Neuronal stem cell (in vitro differentiated cells): ENCODE results near the gene CACNA1H.

Experiments used
- DNase-seq: peaks from one replicate; pipeline ENCODE4 v3.0.0-alpha.2; 2013; ENCODE audit warnings: low spot score
- H2AFZ ChIP-seq: one replicate; pipeline ENCODE4 v1.6.1; 2013; ENCODE audit warnings: mild to moderate bottlenecking, low read length, inconsistent platforms
- H2AK5ac ChIP-seq: 2 replicates; pipeline ENCODE4 v1.6.1; 2013; ENCODE audit warnings: low read depth, mild to moderate bottlenecking, inconsistent platforms, low read length, moderate library complexity, mixed read lengths
- H2BK120ac ChIP-seq: 2 replicates; pipeline ENCODE4 v1.6.1; 2013; ENCODE audit warnings: low read depth, mild to moderate bottlenecking, inconsistent platforms, low read length, moderate library complexity, mixed read lengths
- H2BK12ac ChIP-seq: one replicate; pipeline ENCODE4 v1.6.1; 2013; ENCODE audit warnings: low read length, inconsistent platforms
- H2BK15ac ChIP-seq: 2 replicates; pipeline ENCODE4 v1.6.1; 2013; ENCODE audit warnings: mild to moderate bottlenecking, low read length, inconsistent platforms, mixed read lengths
- H2BK5ac ChIP-seq: one replicate; pipeline ENCODE4 v1.6.1; 2013; ENCODE audit warnings: inconsistent platforms, mild to moderate bottlenecking, low read length, moderate library complexity
- H3K14ac ChIP-seq: one replicate; pipeline ENCODE4 v1.6.1; 2013; ENCODE audit warnings: low read length, inconsistent platforms
- H3K18ac ChIP-seq: 2 replicates; pipeline ENCODE4 v1.6.1; 2013; ENCODE audit warnings: low read length, inconsistent platforms
- H3K23ac ChIP-seq: 2 replicates; pipeline ENCODE4 v1.6.1; 2013; ENCODE audit warnings: low read depth, mild to moderate bottlenecking, mixed read lengths, low read length, inconsistent platforms; ENCODE audit not compliant: poor library complexity
- H3K27ac ChIP-seq: replicated peaks from 3 replicates; pipeline ENCODE4 v1.5.1; 2013; ENCODE audit warnings: low read length, inconsistent platforms
- H3K27me3 ChIP-seq, 3 experiments: 2 replicates each; pipeline ENCODE4 v1.6.1; 2013; ENCODE audit warnings: low read length in 3 of 3, mild to moderate bottlenecking in 2 of 3, inconsistent platforms in 1 of 3, low read depth in 1 of 3, mixed read lengths in 1 of 3, moderate library complexity in 1 of 3; ENCODE audit not compliant: control insufficient read depth in 3 of 3, insufficient read depth in 3 of 3
- H3K36me3 ChIP-seq, 2 donors: replicated peaks in 1 of 2; 2 replicates each; pipeline ENCODE4 v1.6.1; 2013; ENCODE audit warnings: low read length in 2 of 2; ENCODE audit not compliant: control insufficient read depth in 2 of 2, insufficient read depth in 2 of 2
- H3K4ac ChIP-seq: 2 replicates; pipeline ENCODE4 v1.6.1; 2013; ENCODE audit warnings: inconsistent platforms, mild to moderate bottlenecking, low read length, moderate library complexity
- H3K4me1 ChIP-seq, 2 donors: 1 replicate in 1 of 2; 2 replicates in 1 of 2; pipeline ENCODE4 v1.6.1; 2013; ENCODE audit warnings: low read length in 2 of 2, low read depth in 1 of 2; ENCODE audit not compliant: control insufficient read depth in 2 of 2, insufficient read depth in 1 of 2
- H3K4me2 ChIP-seq: one replicate; pipeline ENCODE4 v1.6.1; 2013; ENCODE audit warnings: mild to moderate bottlenecking, low read length, inconsistent platforms; ENCODE audit not compliant: insufficient read depth, poor library complexity, severe bottlenecking
- H3K4me3 ChIP-seq, 2 donors: 2 replicates each; pipeline ENCODE4 v1.5.1; 2013; ENCODE audit warnings: low read length in 2 of 2, mild to moderate bottlenecking in 2 of 2, inconsistent platforms in 1 of 2, moderate library complexity in 1 of 2
- H3K79me1 ChIP-seq: one replicate; pipeline ENCODE4 v1.6.1; 2013; ENCODE audit warnings: low read depth, mild to moderate bottlenecking, inconsistent platforms, low read length, moderate library complexity
- H3K9ac ChIP-seq: one replicate; pipeline ENCODE4 v1.6.1; 2013; ENCODE audit warnings: mild to moderate bottlenecking, low read depth, low read length, inconsistent platforms; ENCODE audit not compliant: poor library complexity
- H3K9me3 ChIP-seq, 2 donors: replicated peaks in 1 of 2; 2 replicates each; pipeline versions ENCODE3 to v1.6.1; 2013; ENCODE audit warnings: low read length in 2 of 2, mild to moderate bottlenecking in 2 of 2, inconsistent platforms in 1 of 2, low read depth in 1 of 2, mixed read lengths in 1 of 2, moderate library complexity in 1 of 2; ENCODE audit not compliant: control insufficient read depth in 2 of 2, insufficient read depth in 1 of 2
- H4K8ac ChIP-seq: one replicate; pipeline ENCODE4 v1.6.1; 2013; ENCODE audit warnings: low read depth, mild to moderate bottlenecking, inconsistent platforms, low read length, moderate library complexity
- H4K91ac ChIP-seq: one replicate; pipeline ENCODE4 v1.6.1; 2013; ENCODE audit warnings: low read length, low read depth, mild to moderate bottlenecking, inconsistent platforms; ENCODE audit not compliant: poor library complexity
- WGBS, 2 donors: extraction: QIAGEN DNeasy Blood & Tissue Kit; methylation state at CpG; one replicate each; pipeline ENCODE4 v1.1.7; 2013; ENCODE audit warnings: missing lambda C conversion rate in 2 of 2, mixed read lengths in 1 of 2; ENCODE audit not compliant: insufficient read length in 2 of 2, insufficient replicate concordance in 1 of 2; ENCODE audit errors: extremely low coverage in 2 of 2; 5-methylcytosine and 5-hydroxymethylcytosine counted together

Gene CACNA1H

DNA sequence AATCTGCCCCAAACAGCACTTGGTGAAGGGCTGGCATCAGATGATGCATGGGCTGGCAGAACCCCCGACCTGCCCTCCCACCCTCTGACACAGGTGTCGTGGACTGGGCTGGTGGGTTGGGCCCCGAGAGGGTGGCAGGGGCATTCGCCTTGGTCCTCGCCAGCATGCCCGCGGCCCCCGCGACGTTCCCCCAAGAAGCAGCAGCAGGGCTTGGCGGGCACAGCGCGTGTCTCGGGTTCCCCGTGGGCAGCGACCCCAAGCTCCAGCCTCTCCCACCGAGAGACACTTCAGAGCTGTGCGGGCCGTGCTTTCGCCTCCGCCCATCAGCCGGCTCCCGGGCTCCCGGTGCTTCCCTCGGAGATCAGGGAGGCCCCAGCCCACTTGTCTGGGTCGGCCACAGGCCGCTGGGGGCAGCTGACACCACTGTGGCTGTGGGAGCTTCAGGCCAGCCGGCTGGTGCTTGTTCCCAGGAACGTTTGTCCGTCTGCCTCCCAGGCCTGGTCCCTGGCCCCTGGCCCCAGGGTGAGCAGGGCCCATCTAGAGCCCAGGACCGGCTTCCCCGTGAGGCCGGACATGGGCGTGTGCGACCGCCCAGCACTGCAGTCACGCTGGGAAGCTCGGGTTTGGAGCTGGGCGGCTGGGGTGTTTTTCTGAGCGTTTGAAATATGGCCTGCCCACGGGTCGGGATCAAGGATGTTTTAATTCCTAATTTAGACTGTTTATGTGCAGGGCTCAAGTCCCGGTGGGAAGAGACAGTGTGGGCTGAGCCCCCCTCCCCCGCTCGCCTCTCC is 16.6 kb downstream of the CACNA1H start:
- H2AFZ ChIP-seq, result no peak overlapping the region
- no peak overlapping the region for H3K27ac ChIP-seq
- H2BK5ac ChIP-seq, result no peak overlapping the region
- H3K14ac ChIP-seq, result peak overlapping the region; percentile 56
- DNase-seq, result no peak
- peaks cover 23% of the 10 kb centered on the region for H3K79me1 ChIP-seq
- peak overlapping the region; percentile 82 for H4K8ac ChIP-seq
- no peak overlapping the region for H3K23ac ChIP-seq
- H3K27me3 ChIP-seq, result no peaks in the 10 kb centered on the region
- no peak overlapping the region for H2BK15ac ChIP-seq
- H3K4me3 ChIP-seq, result no peak overlapping the region
- H3K4ac ChIP-seq, result no peak overlapping the region
- peaks cover 0 to 2% of the 10 kb centered on the region in 2 donors for H3K36me3 ChIP-seq
- H2BK120ac ChIP-seq, result peak overlapping the region; percentile 47
- WGBS, 2 donors, result no CpG with 5 or more reads among the region's 45 CpGs
- peaks cover 0 to 3% of the 10 kb centered on the region in 2 donors for H3K9me3 ChIP-seq
- no peak overlapping the region for H3K4me2 ChIP-seq
- H3K18ac ChIP-seq, result peak overlapping the region; percentile 80
- H3K9ac ChIP-seq, result peak overlapping the region; percentile 70
- no peak overlapping the region for H2BK12ac ChIP-seq
- peaks cover 15 to 20% of the 10 kb centered on the region in 2 donors for H3K4me1 ChIP-seq
- H2AK5ac ChIP-seq, result peak overlapping the region; percentile 92
- no peak overlapping the region for H4K91ac ChIP-seq

DNA sequence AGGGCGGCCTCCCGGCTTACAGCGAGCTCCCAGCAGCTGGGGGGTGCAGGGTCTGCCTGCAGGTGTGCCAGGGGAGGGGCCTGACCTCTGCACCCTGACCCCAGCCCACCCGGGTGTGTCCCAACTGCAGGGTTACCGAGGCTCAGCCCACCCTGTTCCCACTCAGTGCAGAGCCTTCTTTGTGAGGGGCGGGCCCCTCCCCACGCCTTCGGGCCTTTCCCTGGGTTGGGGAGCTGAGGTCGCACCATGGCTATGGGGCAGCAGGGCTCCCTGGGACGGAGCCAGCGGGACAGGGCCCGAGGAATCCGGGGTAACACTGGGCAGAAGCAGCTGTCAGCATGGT is 17.1 kb downstream of the CACNA1H start:
- peak overlapping the region; percentile 76 for H3K18ac ChIP-seq
- no peak overlapping the region for H3K4ac ChIP-seq
- no peak overlapping the region for H3K9ac ChIP-seq
- H2BK5ac ChIP-seq, result peak overlapping the region; percentile 2
- H3K14ac ChIP-seq, result no peak overlapping the region
- H2BK12ac ChIP-seq, result no peak overlapping the region
- no peak overlapping the region for H2BK15ac ChIP-seq
- no peak for DNase-seq
- no peaks in the 10 kb centered on the region for H3K27me3 ChIP-seq
- H4K91ac ChIP-seq, result no peak overlapping the region
- no peak overlapping the region for H3K4me3 ChIP-seq
- peaks cover 0 to 2% of the 10 kb centered on the region in 2 donors for H3K36me3 ChIP-seq
- H3K27ac ChIP-seq, result no peak overlapping the region
- no CpG with 5 or more reads among the region's 13 CpGs for WGBS, 2 donors
- H3K4me1 ChIP-seq, result peaks cover 15 to 20% of the 10 kb centered on the region in 2 donors
- H3K23ac ChIP-seq, result no peak overlapping the region
- no peak overlapping the region for H3K4me2 ChIP-seq
- no peak overlapping the region for H4K8ac ChIP-seq
- peak overlapping the region; percentile 47 for H2BK120ac ChIP-seq
- H3K9me3 ChIP-seq, result peaks cover 0 to 3% of the 10 kb centered on the region in 2 donors
- peak overlapping the region; percentile 92 for H2AK5ac ChIP-seq
- no peak overlapping the region for H2AFZ ChIP-seq
- peaks cover 19% of the 10 kb centered on the region for H3K79me1 ChIP-seq

DNA sequence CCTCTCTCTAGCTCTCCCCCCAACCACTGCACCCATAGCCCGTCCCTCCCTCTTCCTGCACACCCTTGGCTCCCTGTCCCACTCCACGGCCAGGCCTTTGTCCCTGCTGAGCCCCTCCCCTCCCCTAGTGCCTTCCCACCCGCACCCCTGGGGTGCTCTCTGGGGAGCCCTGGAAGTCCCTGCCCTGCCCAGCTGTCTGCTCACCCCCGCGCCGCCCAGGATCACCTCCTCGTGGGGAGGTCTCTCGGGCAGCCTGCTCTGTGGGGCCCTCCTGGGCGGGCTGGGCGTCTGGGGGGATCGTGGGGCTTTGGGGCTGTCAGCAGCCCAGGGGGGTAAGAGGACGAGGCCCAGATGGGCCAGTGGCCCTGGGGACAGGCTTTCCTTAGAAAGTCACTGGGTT is 18.1 kb downstream of the CACNA1H start:
- no peaks in the 10 kb centered on the region for H3K27me3 ChIP-seq
- no peak for DNase-seq
- H3K4me3 ChIP-seq, result no peak overlapping the region
- H3K14ac ChIP-seq, result no peak overlapping the region
- WGBS, 2 donors, result no CpG with 5 or more reads among the region's 12 CpGs
- no peak overlapping the region for H2BK5ac ChIP-seq
- no peak overlapping the region for H4K8ac ChIP-seq
- H3K9ac ChIP-seq, result no peak overlapping the region
- H2BK15ac ChIP-seq, result peak overlapping the region; percentile 4
- H4K91ac ChIP-seq, result no peak overlapping the region
- H2AFZ ChIP-seq, result no peak overlapping the region
- peaks cover 17% of the 10 kb centered on the region for H3K79me1 ChIP-seq
- peak overlapping the region; percentile 35 for H3K18ac ChIP-seq
- no peak overlapping the region for H3K4ac ChIP-seq
- no peak overlapping the region for H3K23ac ChIP-seq
- peak overlapping the region; percentile 73 for H2AK5ac ChIP-seq
- no peak overlapping the region for H2BK12ac ChIP-seq
- no peak overlapping the region for H2BK120ac ChIP-seq
- peaks cover 0 to 3% of the 10 kb centered on the region in 2 donors for H3K9me3 ChIP-seq
- H3K36me3 ChIP-seq, result peaks cover 0 to 2% of the 10 kb centered on the region in 2 donors
- no peak overlapping the region for H3K4me2 ChIP-seq
- H3K27ac ChIP-seq, result no peak overlapping the region
- H3K4me1 ChIP-seq, result peaks cover 15 to 20% of the 10 kb centered on the region in 2 donors

DNA sequence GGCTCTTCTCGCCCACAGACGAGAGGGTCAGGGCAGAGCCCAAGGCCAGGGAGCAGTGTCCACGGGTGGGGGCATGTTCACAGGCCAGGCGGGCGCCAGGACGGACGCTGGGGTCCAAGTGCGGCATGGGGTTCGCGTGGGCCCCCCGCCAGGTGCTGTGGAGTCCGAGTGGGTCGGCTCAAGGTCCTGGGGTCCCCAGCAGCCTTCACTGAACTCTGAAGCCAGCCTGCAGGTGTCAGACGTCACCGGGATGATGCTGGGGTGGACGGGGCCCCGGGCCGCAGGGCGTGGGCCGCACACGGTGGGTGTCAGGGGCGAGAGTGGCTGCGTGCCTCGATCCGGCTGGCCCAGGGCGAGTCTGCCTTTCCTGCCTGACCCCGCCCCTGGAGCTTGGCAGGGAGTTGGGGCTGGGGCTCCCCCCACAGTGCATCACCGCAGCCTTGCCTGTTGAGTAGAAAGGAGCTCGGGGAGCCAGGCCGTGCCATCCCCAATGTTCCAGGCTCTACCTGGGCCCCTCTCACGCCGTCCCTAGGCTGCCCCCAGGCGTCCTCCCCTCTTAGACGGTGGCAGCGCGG is 19.0 kb downstream of the CACNA1H start:
- H2AK5ac ChIP-seq, result peak overlapping the region; percentile 70
- WGBS, 2 donors, result no CpG with 5 or more reads among the region's 36 CpGs

More for the DNA sequence above, 19.0 kb downstream of the CACNA1H start:
- no peak for DNase-seq
- no peak overlapping the region for H3K27ac ChIP-seq
- peaks cover 0 to 2% of the 10 kb centered on the region in 2 donors for H3K36me3 ChIP-seq
- H3K4me3 ChIP-seq, result no peak overlapping the region
- peak overlapping the region; percentile 3 for H4K8ac ChIP-seq
- no peak overlapping the region for H2BK12ac ChIP-seq
- H3K14ac ChIP-seq, result no peak overlapping the region
- peaks cover 17% of the 10 kb centered on the region for H3K79me1 ChIP-seq
- no peak overlapping the region for H2BK120ac ChIP-seq
- H3K9me3 ChIP-seq, result peaks cover 0 to under 1% of the 10 kb centered on the region in 2 donors
- H2AFZ ChIP-seq, result no peak overlapping the region
- H3K23ac ChIP-seq, result peak overlapping the region; percentile 25
- no peak overlapping the region for H3K18ac ChIP-seq
- H3K4me1 ChIP-seq, result peaks cover 15 to 20% of the 10 kb centered on the region in 2 donors
- no peak overlapping the region for H2BK15ac ChIP-seq
- no peak overlapping the region for H4K91ac ChIP-seq
- no peak overlapping the region for H3K4ac ChIP-seq
- no peak overlapping the region for H3K4me2 ChIP-seq
- H3K27me3 ChIP-seq, result no peaks in the 10 kb centered on the region
- H3K9ac ChIP-seq, result no peak overlapping the region
- no peak overlapping the region for H2BK5ac ChIP-seq
